PC-9 (cell line): ENCODE measurements around the gene ARSK. TPM values are rescaled to one million over a fixed set of nuclear protein-coding genes. Genes with fewer than 3 reads are reported as not detected.
A peak's percentile ranks its signal among the peaks of the same experiment; 100 is the strongest.

Source experiments
- BruUV-seq: library from RNA; stranded (reverse); fragments of 400-500 nt; replicated peaks from 2 replicates; lab custom pipeline; 2021; lab: Mats Ljungman, UMichigan
- CTCF ChIA-PET: fragments of 300-600 bp; sonication (Branson Sonifier 250); formaldehyde crosslinking; loops from one replicate; lab custom pipeline; 2022; ENCODE audit warnings: antibody characterized with exemption; lab: Charles Lee
- POLR2A ChIA-PET: fragments of 300-600 bp; sonication (Branson Sonifier 250); formaldehyde crosslinking; loops from one replicate; lab custom pipeline; 2022; ENCODE audit warnings: antibody characterized with exemption; ENCODE audit not compliant: unreplicated experiment; lab: Charles Lee
- DNase-seq, 2 experiments: peaks; one replicate each; pipeline versions ENCODE4 v3.0.0 to v3.0.0-alpha.2; 2015 to 2022; ENCODE audit warnings: mixed read lengths in 1 of 2
- H2AFZ ChIP-seq: fragments of 200-600 bp; sonication (generic); 2 replicates; pipeline ENCODE4 v1.8.1; 2017; ENCODE audit warnings: antibody characterized with exemption
- H3F3A ChIP-seq: fragments of 200-600 bp; sonication (generic); 2 replicates; pipeline ENCODE4 v1.8.1; 2017; ENCODE audit warnings: antibody characterized with exemption, mild to moderate bottlenecking, low read depth; ENCODE audit not compliant: insufficient read depth
- H3K27ac ChIP-seq: fragments of 200-600 bp; sonication (generic); 2 replicates; pipeline ENCODE4 v1.6.1; 2016; ENCODE audit warnings: mixed run types
- H3K27me3 ChIP-seq: fragments of 200-600 bp; sonication (generic); 2 replicates; pipeline ENCODE4 v1.6.1; 2016; ENCODE audit warnings: low read depth, mixed run types; ENCODE audit not compliant: insufficient read depth
- H3K36me3 ChIP-seq: fragments of 200-600 bp; sonication (generic); 2 replicates; pipeline ENCODE4 v1.6.1; 2016; ENCODE audit warnings: low read depth, mixed run types
- H3K4me1 ChIP-seq: fragments of 200-600 bp; sonication (generic); replicated peaks from 2 replicates; pipeline ENCODE4 v1.6.1; 2016; ENCODE audit warnings: mixed run types; ENCODE audit not compliant: insufficient read depth
- H3K4me2 ChIP-seq: fragments of 200-600 bp; sonication (generic); 2 replicates; pipeline ENCODE4 v1.6.1; 2017; ENCODE audit warnings: mixed run types
- H3K4me3 ChIP-seq: fragments of 200-600 bp; sonication (generic); 2 replicates; pipeline ENCODE4 v1.6.1; 2016; ENCODE audit warnings: mixed run types
- H3K79me2 ChIP-seq: fragments of 200-600 bp; sonication (generic); 2 replicates; pipeline ENCODE4 v1.6.1; 2017; ENCODE audit warnings: low read depth, mixed run types
- H3K9me2 ChIP-seq: fragments of 200-600 bp; sonication (generic); 2 replicates; pipeline ENCODE4 v1.8.1; 2017; ENCODE audit warnings: mild to moderate bottlenecking; ENCODE audit not compliant: insufficient read depth
- H3K9me3 ChIP-seq: fragments of 200-600 bp; sonication (generic); 2 replicates; pipeline ENCODE4 v1.8.1; 2016; ENCODE audit warnings: low read depth; ENCODE audit not compliant: insufficient read depth
- H4K20me1 ChIP-seq: fragments of 200-600 bp; sonication (generic); 2 replicates; pipeline ENCODE4 v1.8.1; 2017; ENCODE audit not compliant: insufficient read depth
- EZH2 ChIP-seq: fragments of 200-600 bp; sonication (generic); IDR thresholded peaks from 2 replicates; pipeline ENCODE4 v1.8.0; 2017; ENCODE audit warnings: antibody characterized with exemption, low read depth
- intact Hi-C: fragments of 100-400 bp; cut with micrococcal nuclease; formaldehyde crosslinking; loops from one replicate; pipeline ENCODE4 v1.10.0; 2022; ENCODE audit not compliant: unreplicated experiment
- total RNA-seq: library from RNA; stranded (reverse); gene quantifications from 2 replicates; pipeline ENCODE4 v1.2.3, GENCODE V29; 2021
- TF ChIP-seq, protein P1 (sequence below): fragments of 200-600 bp; sonication (generic); conservative IDR thresholded peaks from 2 replicates; pipeline ENCODE4 v1.6.1; 2017; ENCODE audit warnings: mixed run types, antibody characterized with exemption, mild to moderate bottlenecking, moderate library complexity

Gene ARSK
- total RNA-seq, 1 experiment from 2014 or later, result 5.8 TPM

DNA sequence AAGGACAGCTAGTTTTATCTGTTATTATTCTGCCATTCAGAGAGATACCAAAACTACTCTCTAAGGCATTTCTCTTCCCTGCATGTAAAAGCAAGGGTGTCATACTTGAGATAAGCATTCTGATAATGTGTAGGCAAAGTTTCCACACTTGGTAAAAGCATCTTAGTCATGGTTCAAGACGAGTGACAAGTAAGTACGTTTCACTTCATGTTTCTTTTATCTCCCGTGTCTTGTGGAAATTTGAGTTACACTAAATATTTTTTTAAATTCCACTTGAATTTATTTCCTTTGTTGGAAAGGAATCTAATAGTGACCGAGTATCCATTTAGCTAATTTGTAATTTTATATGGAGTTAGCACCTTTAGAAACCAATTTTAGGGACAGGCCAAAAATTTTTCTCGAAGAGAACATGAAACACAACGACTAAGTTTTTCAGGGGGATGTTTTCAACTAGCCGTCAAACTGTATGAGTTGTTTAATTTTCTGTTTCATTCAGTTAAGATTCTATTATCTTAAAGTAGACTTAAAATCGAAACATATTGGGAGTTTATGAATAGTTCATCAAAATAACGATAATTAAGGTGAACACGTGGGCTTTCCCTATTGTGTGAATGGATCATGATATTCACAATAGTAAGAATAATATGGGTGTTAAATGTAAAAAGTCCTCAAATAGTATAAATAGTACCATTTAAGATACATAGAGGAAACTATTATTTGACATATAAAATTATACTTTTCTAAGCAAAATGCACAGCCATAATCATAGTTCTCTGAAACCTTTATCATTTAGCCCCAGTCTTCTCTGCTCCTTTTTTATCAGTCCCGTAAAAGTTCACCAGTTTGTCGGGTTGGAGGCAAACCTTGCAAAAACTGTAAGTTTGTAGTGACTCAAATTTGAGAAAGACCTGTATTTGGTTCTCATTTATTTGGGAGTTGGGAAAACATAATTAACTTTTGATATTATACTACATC is 93.3 kb downstream of the ARSK start:
- H3K4me2 ChIP-seq, result peak overlapping the region; percentile 99
- BruUV-seq, result no TSS peak
- 0 out of 2 replicates have a peak, but pooled peaks cover 5% of the 10 kb centered on the region for H3K9me2 ChIP-seq
- H3K9me3 ChIP-seq, result no peaks in the 10 kb centered on the region
- no peaks in the 10 kb centered on the region for H4K20me1 ChIP-seq
- peak overlapping the region; percentile 89; the same call in 1 of the 2 replicates for H3K4me3 ChIP-seq
- DNase-seq, result no peak
- H3K79me2 ChIP-seq, result no peaks in the 10 kb centered on the region
- TF ChIP-seq EZH2, result no peak
- TF ChIP-seq, protein P1, sequence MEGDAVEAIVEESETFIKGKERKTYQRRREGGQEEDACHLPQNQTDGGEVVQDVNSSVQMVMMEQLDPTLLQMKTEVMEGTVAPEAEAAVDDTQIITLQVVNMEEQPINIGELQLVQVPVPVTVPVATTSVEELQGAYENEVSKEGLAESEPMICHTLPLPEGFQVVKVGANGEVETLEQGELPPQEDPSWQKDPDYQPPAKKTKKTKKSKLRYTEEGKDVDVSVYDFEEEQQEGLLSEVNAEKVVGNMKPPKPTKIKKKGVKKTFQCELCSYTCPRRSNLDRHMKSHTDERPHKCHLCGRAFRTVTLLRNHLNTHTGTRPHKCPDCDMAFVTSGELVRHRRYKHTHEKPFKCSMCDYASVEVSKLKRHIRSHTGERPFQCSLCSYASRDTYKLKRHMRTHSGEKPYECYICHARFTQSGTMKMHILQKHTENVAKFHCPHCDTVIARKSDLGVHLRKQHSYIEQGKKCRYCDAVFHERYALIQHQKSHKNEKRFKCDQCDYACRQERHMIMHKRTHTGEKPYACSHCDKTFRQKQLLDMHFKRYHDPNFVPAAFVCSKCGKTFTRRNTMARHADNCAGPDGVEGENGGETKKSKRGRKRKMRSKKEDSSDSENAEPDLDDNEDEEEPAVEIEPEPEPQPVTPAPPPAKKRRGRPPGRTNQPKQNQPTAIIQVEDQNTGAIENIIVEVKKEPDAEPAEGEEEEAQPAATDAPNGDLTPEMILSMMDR, result no peak
- ChIA-PET POLR2A (interaction anchor here (1.2 kb wide), 1 partner anchor 83 kb away, joined by 3 read pairs; the partner anchor contains the start of gene RHOBTB3), CTCF (interaction anchor here (0.6 to 1.0 kb wide), 3 partner anchors 57 to 1006 kb away, joined by 3 to 16 read pairs (median 6); no protein-coding TSS in a partner anchor)
- peaks cover 16% of the 10 kb centered on the region for H3K4me1 ChIP-seq
- H3K36me3 ChIP-seq, result no peaks in the 10 kb centered on the region
- peak overlapping the region; percentile 75 for H3K27ac ChIP-seq
- peaks cover 29% of the 10 kb centered on the region for H3F3A ChIP-seq
- no peaks in the 10 kb centered on the region for H3K27me3 ChIP-seq
- intact Hi-C loops, result loop anchor here (2.0 to 10.0 kb wide), 5 partner anchors 65 to 1529 kb away; partner anchors contain the start of genes ARSK, ELL2, RHOBTB3 and SKIC3
- peak overlapping the region; percentile 99 for H2AFZ ChIP-seq

DNA sequence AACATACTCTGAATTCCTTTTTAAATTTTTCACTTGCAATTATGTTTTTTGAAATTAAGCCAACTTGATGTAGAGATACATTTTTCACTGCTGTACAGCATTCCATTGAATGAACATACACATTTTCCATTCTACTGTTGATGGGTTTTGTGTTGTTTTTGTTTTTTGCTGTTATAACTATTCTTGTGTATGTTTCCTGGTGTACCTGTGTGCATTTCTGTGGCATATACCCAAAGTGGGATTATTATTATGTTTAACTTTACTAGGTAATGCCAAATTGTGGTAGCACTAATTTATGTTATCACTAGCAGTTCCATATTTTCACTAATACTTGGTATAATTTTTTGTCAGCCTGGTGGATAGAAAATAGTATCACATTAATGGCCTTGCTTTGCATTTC is 94.4 kb downstream of the ARSK start:
- Histone ChIP-seq H3F3A (peaks cover 29% of the 10 kb centered on the region), H3K9me2 (0 out of 2 replicates have a peak, but pooled peaks cover 5% of the 10 kb centered on the region), H3K27me3 (no peaks in the 10 kb centered on the region), H3K79me2 (no peaks in the 10 kb centered on the region), H3K4me3 (no peak overlapping the region), H3K36me3 (no peaks in the 10 kb centered on the region), H3K27ac (no peak overlapping the region), H3K9me3 (no peaks in the 10 kb centered on the region), H4K20me1 (no peaks in the 10 kb centered on the region), H2AFZ (no peak overlapping the region), H3K4me1 (peaks cover 16% of the 10 kb centered on the region), H3K4me2 (no peak overlapping the region)
- ChIA-PET CTCF (interaction anchor here (0.7 kb wide), 1 partner anchor 56 kb away, joined by 3 read pairs; no protein-coding TSS in a partner anchor), POLR2A (no interaction called here)
- no peak for DNase-seq
- no TSS peak for BruUV-seq
- intact Hi-C loops, result loop anchor here (5.0 to 10.0 kb wide), 3 partner anchors 83 to 1528 kb away; partner anchors contain the start of genes ELL2 and RHOBTB3
- no peak for TF ChIP-seq EZH2
- TF ChIP-seq, protein P1, result no peak

DNA sequence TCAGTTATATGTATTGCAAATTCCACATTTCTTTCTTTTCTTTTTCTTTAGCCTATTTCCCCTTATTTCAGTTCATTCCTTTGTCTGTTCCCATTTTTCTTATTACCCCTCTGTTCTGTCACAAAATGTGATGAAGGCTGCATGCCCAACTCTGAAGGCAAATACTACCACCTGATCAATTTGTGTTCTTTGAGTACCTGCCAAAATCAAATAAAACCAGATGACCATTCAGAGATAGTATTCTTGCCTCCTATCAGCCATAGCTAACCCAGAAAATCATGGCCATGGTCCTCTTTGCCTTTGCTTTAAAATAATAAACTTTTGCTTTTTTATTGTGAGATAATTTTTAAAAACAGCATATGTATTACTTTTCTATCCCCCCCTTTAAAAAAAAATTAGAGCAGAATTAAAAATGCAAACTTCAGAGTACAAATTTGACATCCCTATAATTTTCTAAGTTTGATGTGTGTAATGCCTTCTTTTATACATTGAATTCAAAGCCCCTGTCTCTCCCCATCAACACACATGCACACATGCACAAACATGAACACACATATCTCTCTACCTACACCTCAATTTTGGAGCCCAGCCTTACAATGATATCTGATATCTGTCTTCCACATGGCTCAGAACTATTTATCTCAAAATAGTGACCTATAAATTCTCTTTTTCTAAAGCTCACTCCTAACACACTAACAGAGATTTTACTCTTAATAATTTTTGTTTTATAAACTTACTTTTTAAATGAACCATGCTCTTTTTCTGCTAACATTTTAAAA is 95.1 kb downstream of the ARSK start:
- no TSS peak for BruUV-seq
- H3K36me3 ChIP-seq, result no peaks in the 10 kb centered on the region
- no peaks in the 10 kb centered on the region for H3K27me3 ChIP-seq
- no peak overlapping the region for H3K4me3 ChIP-seq
- H3K4me1 ChIP-seq, result peaks cover 16% of the 10 kb centered on the region
- no peaks in the 10 kb centered on the region for H3K79me2 ChIP-seq
- no peak for TF ChIP-seq EZH2
- TF ChIP-seq, protein P1, result no peak
- no peak overlapping the region for H3K27ac ChIP-seq
- H4K20me1 ChIP-seq, result no peaks in the 10 kb centered on the region
- POLR2A ChIA-PET, result interaction anchor here (0.7 kb wide), 1 partner anchor 9 kb away, joined by 3 read pairs; no protein-coding TSS in a partner anchor
- no peak for DNase-seq
- no peaks in the 10 kb centered on the region for H3K9me3 ChIP-seq
- H3K4me2 ChIP-seq, result no peak overlapping the region
- peaks cover 29% of the 10 kb centered on the region for H3F3A ChIP-seq
- H2AFZ ChIP-seq, result no peak overlapping the region
- 0 out of 2 replicates have a peak, but pooled peaks cover 5% of the 10 kb centered on the region for H3K9me2 ChIP-seq
- intact Hi-C loops, result loop anchor here (5.0 to 10.0 kb wide), 3 partner anchors 82 to 1527 kb away; partner anchors contain the start of genes ELL2 and RHOBTB3
- CTCF ChIA-PET, result no interaction called here
